Measurements from ENCODE around the gene ENPEP.
"Not testable (repeated sequence)": the region's sequence is repeated elsewhere in the genome, so short reads cannot be mapped to it uniquely, and the experiment has no call there.

The ENPEP gene, protein sequence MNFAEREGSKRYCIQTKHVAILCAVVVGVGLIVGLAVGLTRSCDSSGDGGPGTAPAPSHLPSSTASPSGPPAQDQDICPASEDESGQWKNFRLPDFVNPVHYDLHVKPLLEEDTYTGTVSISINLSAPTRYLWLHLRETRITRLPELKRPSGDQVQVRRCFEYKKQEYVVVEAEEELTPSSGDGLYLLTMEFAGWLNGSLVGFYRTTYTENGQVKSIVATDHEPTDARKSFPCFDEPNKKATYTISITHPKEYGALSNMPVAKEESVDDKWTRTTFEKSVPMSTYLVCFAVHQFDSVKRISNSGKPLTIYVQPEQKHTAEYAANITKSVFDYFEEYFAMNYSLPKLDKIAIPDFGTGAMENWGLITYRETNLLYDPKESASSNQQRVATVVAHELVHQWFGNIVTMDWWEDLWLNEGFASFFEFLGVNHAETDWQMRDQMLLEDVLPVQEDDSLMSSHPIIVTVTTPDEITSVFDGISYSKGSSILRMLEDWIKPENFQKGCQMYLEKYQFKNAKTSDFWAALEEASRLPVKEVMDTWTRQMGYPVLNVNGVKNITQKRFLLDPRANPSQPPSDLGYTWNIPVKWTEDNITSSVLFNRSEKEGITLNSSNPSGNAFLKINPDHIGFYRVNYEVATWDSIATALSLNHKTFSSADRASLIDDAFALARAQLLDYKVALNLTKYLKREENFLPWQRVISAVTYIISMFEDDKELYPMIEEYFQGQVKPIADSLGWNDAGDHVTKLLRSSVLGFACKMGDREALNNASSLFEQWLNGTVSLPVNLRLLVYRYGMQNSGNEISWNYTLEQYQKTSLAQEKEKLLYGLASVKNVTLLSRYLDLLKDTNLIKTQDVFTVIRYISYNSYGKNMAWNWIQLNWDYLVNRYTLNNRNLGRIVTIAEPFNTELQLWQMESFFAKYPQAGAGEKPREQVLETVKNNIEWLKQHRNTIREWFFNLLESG

DNA sequence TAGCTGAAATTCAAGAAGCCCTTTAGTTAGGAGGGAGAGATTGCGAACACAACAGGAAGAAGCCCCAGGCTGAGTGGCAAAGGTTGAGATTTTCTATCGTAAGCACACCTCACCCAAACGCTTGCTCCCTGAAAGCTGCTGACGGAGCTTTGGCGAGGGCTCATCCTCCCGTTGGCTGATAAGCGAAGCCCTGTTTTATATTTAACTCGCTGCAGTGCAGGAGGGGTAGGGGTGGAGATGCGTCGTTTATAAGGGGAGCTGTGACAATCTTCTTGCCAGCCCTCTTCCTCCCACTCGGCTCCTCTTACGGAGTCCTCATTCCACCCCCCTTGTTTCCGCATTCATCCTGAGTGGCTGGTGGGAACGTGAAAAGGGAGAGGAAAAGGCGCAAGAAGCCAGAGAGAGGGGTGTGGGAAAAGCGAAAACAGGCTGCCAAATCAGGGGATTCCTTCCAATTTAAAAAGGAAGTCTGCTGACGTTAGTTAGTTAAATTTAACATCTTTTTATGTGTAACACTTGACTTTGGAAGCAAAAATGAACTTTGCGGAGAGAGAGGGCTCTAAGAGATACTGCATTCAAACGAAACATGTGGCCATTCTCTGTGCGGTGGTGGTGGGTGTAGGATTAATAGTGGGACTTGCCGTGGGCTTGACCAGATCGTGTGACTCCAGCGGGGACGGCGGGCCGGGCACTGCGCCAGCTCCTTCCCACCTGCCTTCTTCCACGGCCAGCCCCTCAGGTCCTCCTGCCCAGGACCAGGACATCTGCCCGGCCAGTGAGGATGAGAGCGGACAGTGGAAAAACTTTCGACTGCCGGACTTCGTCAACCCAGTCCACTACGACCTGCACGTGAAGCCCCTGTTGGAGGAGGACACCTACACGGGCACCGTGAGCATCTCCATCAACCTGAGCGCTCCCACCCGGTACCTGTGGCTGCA is at the start of gene ENPEP:
TSS of gene ENPEP (plus strand) at position 275 of the 938 bp plus-strand sequence. CDS start at position 535, 260 bp downstream.
- DNase-seq = no peak

DNA sequence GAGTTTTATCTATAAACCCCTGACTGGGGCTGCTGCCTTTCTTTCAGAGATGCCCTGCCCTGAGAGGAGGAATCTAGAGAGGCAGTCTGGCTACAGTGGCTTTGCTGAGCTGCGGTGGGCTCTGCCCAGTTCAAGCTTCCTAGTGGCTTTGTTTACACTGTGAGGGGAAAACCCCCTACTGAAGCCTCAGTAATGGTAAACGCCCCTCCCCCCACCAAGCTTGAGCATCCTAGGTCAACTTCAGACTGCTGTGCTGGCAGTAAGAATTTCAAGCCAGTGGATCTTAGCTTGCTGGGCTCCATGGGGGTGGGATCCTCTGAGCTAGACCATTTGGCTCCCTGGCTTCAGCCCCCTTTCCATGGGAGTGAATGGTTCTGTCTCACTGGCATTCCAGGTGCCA is 44.1 kb upstream of the ENPEP start:
- not testable (repeated sequence) for DNase-seq

DNA sequence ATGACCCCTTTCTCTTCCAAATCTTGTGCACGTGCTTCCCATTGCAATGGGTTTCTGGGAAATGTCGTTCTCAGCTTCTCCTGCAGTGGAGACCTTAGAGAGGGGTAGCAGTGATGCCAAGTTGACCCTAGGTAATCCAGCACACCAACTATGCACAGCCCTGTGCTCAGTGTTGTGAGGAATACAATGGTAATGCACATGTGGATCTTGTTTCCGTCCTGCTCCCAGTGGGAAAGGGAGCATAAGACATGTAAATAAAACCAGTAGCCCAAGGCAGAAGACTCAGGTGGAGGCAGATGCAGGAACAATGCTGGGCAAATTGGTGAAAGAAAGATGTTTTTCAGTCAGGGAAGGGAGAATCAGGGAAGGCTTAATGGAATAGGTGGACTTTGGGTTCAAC is 38.7 kb upstream of the ENPEP start:
- DNase-seq = not testable (repeated sequence)

DNA sequence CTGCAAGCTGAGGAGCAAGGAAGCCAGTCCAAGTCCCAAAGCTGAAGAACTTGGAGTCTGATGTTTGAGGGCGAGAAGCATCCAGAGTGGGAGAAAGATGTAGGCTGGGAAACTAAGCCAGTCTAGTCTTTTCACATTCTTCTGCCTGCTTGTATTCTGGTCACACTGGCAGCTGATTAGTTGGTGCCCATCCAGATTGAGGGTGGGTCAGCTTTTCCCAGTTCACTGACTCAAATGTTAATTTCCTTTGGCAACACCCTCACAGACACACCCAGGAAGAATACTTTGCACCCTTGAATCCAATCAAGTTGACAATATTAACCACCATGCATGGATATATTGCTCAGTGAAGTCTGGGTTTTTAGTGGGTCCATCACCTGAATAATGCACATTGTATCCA is 36.7 kb upstream of the ENPEP start:
- not testable (repeated sequence) for DNase-seq

DNA sequence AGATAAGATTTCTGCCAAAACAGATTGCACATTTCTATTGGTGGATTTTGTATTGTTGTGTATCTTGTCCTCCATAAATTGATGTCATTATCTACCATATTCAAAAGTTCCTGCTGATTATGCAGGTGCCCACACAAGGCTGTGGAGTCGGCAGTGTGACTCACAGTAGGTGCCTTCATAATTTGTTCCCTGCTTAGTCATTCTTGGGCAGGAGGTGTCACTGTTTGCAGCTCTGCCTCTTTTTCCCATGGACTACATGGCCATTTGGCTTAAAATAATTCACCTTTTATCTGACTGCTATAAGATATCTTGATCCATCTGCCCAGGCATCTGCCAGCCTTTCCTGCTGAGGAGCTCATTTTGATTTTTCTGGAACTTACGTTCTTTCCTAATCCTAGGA is 33.6 kb upstream of the ENPEP start:
- DNase-seq = peak; percentile 5

DNA sequence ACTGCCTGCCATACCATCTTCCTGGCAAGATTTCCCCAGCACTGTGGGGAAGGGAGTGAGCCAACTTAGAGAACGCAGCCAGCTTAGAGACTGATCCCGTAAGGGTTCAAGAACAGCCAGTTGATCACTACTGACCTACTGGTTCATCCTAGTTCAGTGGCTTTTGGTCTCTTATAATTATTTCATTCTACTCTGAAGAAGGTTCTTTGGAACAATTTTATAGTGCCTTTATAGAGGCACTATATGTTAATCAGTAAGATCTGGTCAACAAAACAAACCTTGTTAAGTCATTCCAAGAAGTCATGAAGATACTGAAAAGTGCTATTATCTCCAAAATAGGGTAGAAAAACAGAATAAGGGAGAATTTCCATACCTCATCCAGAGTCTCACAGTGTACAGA is 33.2 kb upstream of the ENPEP start:
- DNase-seq = no peak

DNA sequence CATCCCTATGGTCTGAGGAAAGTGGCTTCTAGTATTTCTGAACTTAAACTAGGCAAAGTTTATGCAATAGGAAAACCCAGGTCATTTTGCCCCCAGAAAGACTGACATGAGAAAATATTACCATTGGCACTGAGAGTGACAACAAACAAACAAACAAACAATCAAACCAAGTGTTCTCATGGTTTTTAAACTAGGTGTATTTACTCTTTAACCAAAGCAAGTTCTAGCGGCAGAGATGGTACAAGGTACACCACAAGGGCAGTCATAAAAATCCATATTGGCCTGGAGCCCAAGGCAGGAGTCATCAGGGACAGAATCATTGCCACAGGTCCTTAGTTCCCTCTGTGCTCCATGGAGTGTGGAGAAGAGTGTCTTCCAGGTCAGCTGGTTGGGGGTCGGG is 26.0 kb upstream of the ENPEP start:
- no peak for DNase-seq

DNA sequence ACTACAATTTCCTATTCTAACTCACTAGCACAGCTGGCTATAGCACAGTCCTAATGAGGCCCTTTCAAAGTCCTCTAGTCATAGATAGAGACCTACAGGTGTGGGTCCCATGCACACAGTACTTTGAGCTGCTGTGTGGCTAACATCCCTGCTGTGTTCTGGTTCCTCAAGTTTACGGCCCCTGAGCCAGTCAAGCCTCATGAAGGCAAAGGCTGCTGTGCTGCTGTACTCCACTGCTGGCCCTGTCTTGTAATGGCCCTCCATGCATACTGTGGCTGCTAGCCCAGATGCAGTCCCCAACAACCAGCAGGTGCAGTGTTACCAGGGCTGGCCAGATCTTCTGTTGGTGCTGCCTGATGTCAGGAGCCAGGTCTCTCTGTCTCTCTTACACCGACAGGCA is 23.4 kb upstream of the ENPEP start:
- DNase-seq = no peak

DNA sequence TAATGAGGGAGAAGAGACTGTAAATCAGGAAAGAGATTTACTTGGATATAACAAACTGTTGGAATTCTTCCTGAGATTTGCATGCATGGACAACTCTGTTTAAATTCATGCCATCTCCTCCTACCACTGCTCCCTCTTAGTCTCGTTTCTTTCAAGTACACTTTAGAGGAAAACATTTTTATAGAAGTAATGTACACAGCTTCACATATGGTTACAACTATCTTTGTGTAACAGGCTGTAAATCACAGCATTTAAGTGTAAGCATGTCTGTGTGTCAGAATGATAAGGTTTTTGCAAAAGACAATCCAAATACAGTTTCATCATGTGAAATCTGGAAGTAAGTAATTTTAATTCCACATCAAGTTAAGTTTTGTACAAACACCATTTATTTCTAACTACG is 21.5 kb upstream of the ENPEP start:
- no peak for DNase-seq

DNA sequence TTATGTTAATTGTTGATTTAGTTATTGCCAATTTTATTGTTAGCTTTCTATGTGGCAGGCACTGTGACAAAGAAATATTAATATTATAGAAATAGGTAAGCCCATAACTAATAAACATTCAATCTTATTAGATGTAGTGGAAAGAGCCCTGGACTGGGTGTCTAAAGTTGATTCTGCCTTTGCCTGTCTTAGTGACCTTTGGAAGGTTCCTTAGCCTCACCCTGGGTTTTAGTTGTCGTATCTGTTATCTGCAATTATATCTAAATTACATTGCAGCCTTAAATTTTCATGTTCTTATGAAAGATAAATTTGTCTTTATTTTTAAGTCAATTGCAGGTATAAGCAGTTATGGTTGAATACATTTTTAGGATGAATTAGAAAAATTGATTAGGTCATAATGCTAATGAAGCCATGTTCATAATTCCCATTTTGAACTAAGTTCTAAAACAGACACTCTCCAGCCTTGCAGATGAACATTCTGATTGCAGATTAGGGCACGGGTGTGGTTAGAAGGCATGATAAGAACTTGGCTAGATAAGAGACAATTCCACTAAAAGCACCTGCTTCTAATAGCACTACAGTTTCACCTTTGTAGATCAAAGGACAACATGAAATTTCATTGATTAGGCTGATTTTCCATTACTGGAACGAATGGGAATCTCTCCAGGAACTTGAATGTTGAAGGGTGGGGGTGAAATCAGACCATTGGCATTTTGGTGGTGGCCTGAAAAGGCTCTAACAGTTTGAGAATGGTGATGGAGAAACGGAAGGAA is 17.3 kb upstream of the ENPEP start:
- DNase-seq = no peak

DNA sequence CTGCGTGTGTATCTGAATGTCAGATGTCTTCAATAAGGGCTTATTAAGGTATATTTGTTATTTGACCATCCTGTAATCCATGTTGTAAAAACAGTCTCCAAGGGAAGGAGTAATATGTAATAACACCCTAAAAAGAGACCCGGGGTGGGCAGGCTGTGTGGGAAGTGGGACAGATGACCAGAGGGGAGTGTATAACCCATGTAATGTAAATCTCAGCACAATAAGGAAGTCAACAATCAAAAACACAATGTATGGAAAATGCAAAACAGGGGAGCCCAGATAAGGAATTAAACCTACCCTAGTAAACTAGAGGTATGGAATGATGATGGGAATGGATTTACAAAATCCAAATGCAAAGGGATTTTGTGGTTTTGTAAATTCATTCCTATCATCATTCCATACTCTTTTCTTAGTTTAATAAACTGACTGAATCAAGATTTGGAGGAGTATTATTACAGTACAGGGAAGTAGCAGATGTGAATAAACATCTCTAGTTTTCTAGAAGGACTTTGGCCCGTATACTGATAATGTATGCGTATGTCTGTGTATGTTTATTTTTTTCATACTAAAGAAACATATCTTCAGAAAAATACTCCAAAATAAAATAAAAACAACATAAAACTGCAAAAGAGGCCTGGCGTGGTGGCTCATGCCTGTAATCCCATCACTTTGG is 15.7 kb upstream of the ENPEP start:
- DNase-seq = no peak

DNA sequence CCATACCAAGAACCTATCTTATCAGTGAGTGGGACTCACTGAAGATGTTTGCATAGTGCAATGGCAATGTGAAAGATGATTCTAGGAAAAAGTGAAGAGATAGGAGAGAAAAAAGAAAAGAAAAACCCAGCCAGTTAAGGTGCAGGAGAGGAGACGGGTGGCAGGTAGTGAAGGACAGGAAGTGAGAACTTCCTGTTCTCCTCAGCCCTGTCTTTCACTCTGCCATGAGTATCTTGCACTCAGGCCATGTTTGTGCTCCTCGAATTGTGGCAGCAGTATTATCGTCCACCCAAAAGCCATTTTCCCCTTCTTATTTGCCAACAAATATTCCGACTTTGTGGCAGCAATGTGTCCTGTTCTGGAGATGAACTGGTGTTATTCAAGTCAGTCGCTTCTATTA is 8.6 kb upstream of the ENPEP start:
- no peak for DNase-seq

DNA sequence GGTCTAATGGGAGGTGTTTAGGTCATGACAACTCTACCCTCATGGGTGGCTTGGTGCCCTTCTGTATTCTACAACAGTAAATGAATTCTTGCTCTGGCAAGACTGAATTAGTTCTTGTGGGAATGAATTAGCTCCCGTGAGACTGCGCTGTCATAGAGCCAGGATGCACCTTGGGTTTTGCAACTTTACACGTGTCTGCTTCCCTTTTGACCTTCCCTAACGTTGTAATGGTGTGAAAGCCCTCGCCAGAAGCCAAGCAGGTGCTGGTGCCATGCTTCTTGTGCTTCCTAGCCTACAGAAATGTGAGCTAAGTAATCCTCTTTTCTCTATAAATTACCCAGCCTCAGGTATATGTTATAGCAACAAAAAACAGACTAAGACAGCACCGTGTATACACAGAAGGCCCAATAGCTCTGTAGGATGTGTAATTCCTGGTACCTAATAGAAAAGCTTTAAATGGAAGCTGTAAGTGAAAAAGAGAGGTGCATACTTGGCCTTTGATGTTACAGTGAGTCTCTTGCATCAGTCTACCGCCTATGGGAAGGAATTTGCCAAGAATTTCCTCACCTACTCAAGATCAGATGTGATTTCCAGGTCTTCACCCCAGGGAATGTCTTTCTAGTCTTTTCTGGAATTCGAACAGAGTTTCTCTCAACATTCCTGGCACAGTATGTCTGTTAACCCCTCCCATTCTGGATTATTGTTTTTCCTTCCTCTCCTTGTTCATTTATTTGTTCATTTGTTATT is 3.2 kb upstream of the ENPEP start:
- DNase-seq = no peak

DNA sequence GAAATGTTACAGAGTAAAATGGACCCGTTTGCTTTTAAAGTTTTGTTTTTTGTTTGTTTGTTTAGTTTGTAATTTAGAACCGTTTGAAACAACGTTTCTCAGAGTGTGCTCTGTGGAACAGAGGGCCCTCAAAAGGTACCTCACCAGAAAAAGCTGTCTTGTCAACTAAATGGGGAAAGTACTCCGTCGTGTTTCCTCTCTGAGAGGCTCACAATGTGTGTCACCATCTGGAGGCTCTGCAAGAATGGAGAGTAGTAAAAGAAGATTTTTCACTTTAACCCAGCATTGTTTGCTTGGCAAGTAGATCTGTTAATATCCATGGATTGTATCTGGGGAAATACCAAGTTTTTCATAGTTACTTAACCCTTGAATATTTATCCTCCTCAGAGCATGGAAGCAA is 1.5 kb upstream of the ENPEP start:
- no peak for DNase-seq

DNA sequence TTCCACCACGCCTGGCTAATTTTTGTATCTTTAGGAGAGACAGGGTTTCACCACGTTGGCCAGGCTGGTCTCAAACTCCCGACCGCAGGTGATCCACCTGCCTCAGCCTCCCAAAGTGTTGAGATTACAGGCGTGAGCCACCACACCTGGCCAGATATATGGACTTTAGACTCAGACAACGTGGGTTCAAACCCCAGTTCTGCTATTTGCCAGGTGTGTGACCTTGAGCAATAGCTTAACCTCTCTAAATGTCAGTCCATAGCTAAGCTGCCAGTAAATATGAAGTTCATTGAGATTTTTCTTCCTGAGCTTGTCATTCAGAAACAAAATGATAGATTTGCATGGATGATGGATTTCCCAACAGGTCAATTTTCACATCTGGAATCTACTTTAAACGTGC is 875 bp upstream of the ENPEP start:
- DNase-seq = not testable (repeated sequence)

DNA sequence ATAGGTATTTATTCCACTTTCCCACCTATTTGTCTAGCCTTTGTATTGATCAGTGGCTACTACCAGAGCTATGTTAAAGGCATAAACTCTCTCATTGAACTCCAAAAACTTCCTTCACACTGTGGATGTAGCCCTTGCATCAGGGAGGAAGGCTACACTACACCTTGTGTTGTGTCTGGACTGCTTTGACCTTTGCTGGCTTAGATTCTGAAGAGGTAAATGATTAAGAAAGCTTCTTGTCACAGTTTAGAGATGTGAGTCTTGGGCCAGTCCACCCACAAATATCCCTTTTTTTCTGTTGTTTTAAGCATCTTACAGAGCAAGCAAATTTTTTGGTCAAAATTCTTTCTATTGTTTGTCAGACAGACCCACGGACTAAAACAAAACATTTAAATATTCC is 1.9 kb downstream of the ENPEP start:
- DNase-seq = no peak

DNA sequence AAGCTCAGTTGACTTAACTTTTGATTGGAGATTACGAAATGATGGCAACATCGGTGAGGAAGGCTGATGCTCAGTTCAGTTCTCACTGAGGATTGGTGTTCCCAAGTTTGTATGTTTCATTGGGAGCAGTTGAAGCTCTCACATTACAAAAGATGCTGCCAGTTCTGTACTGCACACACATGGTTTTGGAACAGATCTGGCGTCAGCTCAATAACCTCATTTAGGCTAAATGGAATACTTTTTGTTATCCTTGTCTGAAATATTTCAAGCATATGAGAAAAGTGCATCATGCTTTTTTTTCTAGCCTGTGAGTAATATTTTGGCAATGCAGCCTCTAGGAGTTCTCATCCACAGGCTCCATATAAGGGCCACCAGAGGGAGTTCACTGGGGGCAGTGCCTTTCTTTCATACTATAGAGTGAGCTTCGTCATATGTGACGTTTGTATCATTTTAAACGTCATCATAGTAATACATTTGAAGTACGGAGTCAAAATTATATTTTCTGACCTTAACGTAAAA is 4.1 kb downstream of the ENPEP start:
- no peak for DNase-seq

DNA sequence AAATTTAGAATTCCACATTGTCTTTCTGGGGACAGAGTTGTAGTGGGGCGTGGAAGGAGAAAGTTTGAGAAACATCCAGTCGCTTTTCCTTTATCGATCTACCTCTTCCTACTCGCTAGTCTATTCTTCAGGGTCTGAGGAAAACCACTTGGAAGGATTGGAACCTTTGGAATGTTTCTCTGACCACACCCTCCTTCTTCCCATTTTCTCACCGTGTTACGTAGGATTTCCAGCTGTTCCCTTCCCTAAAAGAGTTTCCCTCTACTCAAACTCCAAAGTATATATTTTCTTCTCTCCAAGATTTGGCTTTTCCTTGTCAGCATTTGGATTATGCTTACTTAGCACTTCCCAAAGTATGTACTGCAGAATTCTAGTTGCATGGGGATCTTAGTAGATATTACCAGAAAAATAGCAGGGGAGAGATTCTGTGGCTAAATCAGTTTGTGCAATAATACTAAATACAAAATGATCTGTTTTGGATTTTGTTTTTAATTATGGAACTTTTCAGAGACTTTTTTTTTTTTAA is 4.9 kb downstream of the ENPEP start:
- DNase-seq = no peak

DNA sequence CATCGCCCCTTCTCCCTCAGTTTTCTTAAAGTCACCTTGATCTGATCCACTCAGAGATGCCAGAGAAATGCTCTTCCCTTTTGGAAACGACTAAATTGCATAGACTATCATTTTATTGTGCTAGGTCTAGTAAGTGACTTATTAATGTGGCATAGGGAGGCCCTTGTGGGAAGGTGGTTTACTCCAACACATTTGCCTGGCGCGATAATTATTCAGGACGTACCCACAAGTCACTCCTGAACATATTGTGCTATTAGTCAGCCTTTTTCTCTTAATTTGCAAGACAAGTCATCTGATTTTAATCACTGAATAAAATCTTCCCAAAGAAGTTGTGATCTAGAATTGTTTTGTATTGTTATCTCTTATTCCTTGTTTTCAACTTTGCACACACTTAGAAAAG is 7.6 kb downstream of the ENPEP start:
- DNase-seq = no peak

DNA sequence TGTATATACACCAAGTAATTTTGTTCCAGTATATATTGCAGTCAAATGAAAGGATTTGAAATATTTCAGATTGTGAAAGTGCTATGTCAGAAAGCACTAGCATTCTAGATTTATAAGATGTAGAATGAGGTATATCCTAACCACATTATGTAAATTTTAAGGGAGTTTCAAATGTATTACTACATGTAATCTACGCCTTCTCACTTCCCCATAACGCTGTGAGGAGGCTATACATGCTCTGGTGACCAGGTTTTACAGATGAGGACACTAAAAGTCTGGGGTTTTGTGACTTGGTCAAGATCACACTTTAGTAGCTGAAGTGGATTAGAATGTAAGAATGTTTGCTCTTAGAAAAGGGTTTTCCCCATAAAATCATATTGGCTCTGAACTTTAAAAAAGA is 8.1 kb downstream of the ENPEP start:
- no peak for DNase-seq
